ENCODE measurements around the gene SHFL.

SHFL gene

DNA sequence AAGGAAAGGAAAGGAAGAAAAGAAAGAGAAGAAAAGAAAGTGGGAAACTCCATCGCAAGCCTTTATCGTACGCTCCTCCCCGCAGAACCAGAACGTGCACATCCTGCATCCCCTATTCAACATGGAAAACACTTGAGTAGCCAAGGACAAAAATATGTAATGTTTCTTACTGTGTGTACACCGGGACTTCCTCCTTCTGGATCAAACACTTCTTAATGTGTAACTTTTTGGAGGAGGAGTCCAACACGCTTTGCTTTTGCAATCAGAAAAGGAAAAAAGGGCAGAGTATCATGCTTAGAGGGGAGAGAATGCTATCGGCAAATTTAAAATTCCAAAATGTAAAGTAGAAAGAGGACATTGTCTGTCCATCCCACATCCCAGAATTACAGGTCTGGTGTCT lies 7.8 kb upstream of the SHFL start:
- Histone ChIP-seq H3K27me3 (ENCODE audit: control insufficient read depth, low read length) (peaks cover 4% of the 10 kb centered on the region; the same call in 1 of the 2 replicates), H3K9me2 (replicated peaks; ENCODE audit: control insufficient read depth, low read length) (no peaks in the 10 kb centered on the region), H3K4me2 (ENCODE audit: low read length) (no peak overlapping the region), H3K36me3 (ENCODE audit: control insufficient read depth, low read length) (no peaks in the 10 kb centered on the region), H3K4me3 (ENCODE audit: low read length) (no peak overlapping the region), H3F3A (ENCODE audit: control insufficient read depth, insufficient read depth) (no peaks in the 10 kb centered on the region), H3K79me2 (ENCODE audit: control insufficient read depth, low read length) (no peaks in the 10 kb centered on the region), H3K4me1 (ENCODE audit: control insufficient read depth, low read length) (peaks cover 3% of the 10 kb centered on the region; the same call in 1 of the 2 replicates), H3K27ac (ENCODE audit: low read depth, low read length) (no peak overlapping the region), H4K20me1 (ENCODE audit: control insufficient read depth, insufficient read depth, low read depth, low read length) (no peaks in the 10 kb centered on the region), H3K9me3 (ENCODE audit: control insufficient read depth, insufficient read depth, low read length) (peaks cover 9% of the 10 kb centered on the region)
- no peak for TF ChIP-seq EZH2phosphoT487 (IDR thresholded peaks at IDR 0.05; ENCODE audit: borderline replicate concordance, low read length)
- TF ChIP-seq, protein P1, sequence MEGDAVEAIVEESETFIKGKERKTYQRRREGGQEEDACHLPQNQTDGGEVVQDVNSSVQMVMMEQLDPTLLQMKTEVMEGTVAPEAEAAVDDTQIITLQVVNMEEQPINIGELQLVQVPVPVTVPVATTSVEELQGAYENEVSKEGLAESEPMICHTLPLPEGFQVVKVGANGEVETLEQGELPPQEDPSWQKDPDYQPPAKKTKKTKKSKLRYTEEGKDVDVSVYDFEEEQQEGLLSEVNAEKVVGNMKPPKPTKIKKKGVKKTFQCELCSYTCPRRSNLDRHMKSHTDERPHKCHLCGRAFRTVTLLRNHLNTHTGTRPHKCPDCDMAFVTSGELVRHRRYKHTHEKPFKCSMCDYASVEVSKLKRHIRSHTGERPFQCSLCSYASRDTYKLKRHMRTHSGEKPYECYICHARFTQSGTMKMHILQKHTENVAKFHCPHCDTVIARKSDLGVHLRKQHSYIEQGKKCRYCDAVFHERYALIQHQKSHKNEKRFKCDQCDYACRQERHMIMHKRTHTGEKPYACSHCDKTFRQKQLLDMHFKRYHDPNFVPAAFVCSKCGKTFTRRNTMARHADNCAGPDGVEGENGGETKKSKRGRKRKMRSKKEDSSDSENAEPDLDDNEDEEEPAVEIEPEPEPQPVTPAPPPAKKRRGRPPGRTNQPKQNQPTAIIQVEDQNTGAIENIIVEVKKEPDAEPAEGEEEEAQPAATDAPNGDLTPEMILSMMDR (IDR thresholded peaks at IDR 0.05; ENCODE audit: low read depth, low read length, poor library complexity, severe bottlenecking) = no peak

GRCh38 chr19:10079031-10079453 lies 7.1 kb upstream of the SHFL start:
- Histone ChIP-seq H3K79me2 (ENCODE audit: control insufficient read depth, low read length) (no peaks in the 10 kb centered on the region), H3K27me3 (ENCODE audit: control insufficient read depth, low read length) (peaks cover 4% of the 10 kb centered on the region; the same call in 1 of the 2 replicates), H3K4me2 (ENCODE audit: low read length) (no peak overlapping the region), H3F3A (ENCODE audit: control insufficient read depth, insufficient read depth) (no peaks in the 10 kb centered on the region), H3K36me3 (ENCODE audit: control insufficient read depth, low read length) (no peaks in the 10 kb centered on the region), H3K27ac (ENCODE audit: low read depth, low read length) (no peak overlapping the region), H3K9me2 (replicated peaks; ENCODE audit: control insufficient read depth, low read length) (no peaks in the 10 kb centered on the region), H4K20me1 (ENCODE audit: control insufficient read depth, insufficient read depth, low read depth, low read length) (no peaks in the 10 kb centered on the region), H3K4me3 (ENCODE audit: low read length) (no peak overlapping the region), H3K4me1 (ENCODE audit: control insufficient read depth, low read length) (peaks cover 3% of the 10 kb centered on the region; the same call in 1 of the 2 replicates), H3K9me3 (ENCODE audit: control insufficient read depth, insufficient read depth, low read length) (peaks cover 2% of the 10 kb centered on the region)
- TF ChIP-seq, protein P1 (IDR thresholded peaks at IDR 0.05; ENCODE audit: low read depth, low read length, poor library complexity, severe bottlenecking) = no peak
- no peak for TF ChIP-seq EZH2phosphoT487 (IDR thresholded peaks at IDR 0.05; ENCODE audit: borderline replicate concordance, low read length)

GRCh38 chr19:10083911-10084310 lies 2.2 kb upstream of the SHFL start:
- TF ChIP-seq EZH2phosphoT487 (IDR thresholded peaks at IDR 0.05; ENCODE audit: borderline replicate concordance, low read length) = no peak
- TF ChIP-seq, protein P1 (IDR thresholded peaks at IDR 0.05; ENCODE audit: low read depth, low read length, poor library complexity, severe bottlenecking) = no peak
- Histone ChIP-seq H3K4me2 (ENCODE audit: low read length) (no peak overlapping the region), H3K27ac (ENCODE audit: low read depth, low read length) (no peak overlapping the region)

More at GRCh38 chr19:10083911-10084310, 2.2 kb upstream of the SHFL start:
- Histone ChIP-seq H3K4me3 (ENCODE audit: low read length) (no peak overlapping the region), H3K27me3 (ENCODE audit: control insufficient read depth, low read length) (no peaks in the 10 kb centered on the region), H3K9me2 (replicated peaks; ENCODE audit: control insufficient read depth, low read length) (no peaks in the 10 kb centered on the region), H3F3A (ENCODE audit: control insufficient read depth, insufficient read depth) (no peaks in the 10 kb centered on the region), H3K79me2 (ENCODE audit: control insufficient read depth, low read length) (peaks cover 5% of the 10 kb centered on the region; the same call in 1 of the 2 replicates), H3K9me3 (ENCODE audit: control insufficient read depth, insufficient read depth, low read length) (no peaks in the 10 kb centered on the region), H4K20me1 (ENCODE audit: control insufficient read depth, insufficient read depth, low read depth, low read length) (no peaks in the 10 kb centered on the region), H3K36me3 (ENCODE audit: control insufficient read depth, low read length) (no peaks in the 10 kb centered on the region), H3K4me1 (ENCODE audit: control insufficient read depth, low read length) (peaks cover 16% of the 10 kb centered on the region)

Measured in DOHH2 (cell line).